ENCODE results near the gene SETBP1.

DNA sequence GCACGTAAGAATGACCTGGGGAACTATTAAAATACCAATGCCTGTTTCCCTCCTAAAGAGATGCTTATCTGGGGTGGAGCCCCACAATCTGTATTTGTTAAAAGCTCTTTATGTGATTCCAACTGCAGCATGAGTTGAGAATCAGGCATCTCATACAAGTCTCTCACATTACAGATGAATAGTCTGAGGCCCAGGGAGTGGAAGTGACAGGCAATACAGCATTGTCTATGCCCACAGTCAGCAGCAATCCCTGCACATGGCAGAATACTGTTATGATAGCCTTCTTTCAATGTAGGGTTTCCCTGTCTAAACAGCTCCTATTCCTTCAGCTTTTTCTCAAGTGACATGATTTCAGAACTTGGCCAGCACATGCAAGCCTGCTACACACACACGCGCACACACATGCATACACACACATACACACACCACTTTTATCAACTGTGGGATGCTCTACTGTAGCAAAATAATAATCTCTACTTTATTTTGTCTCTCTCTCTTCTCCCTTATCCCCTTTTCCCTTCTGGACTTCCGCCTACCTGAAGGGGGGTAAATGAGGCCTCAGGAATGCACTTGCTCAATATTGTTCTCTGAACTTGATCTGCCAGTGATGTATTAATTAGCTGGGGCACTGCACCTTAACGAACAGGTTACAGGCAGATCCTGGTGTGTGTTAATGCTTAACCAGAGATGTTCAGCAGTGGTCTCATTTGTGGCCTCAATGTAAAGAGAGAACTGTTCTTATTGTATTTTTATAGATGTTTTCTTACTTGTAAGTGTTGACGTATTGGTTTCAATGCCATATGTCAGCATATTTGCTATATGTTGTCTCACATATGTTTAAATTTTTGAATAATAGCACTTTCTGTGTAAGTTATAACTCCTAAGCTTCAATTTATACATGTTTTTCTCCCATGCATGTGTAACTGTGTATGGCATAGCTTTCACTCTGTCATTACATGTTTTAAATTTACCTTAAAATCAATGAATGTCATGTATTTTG, 116.0 kb downstream of the SETBP1 start:
- no peak for TF ChIP-seq CTCF (IDR thresholded peaks at IDR 0.05; ENCODE audit: insufficient read depth, low read depth, low read length)
- no peak for TF ChIP-seq EZH2 (IDR thresholded peaks at IDR 0.05; ENCODE audit: insufficient read depth, low read length)

Measured in astrocyte (in vitro differentiated cells and primary cell).